Stomach smooth muscle (tissue), 2 donors: ENCODE results near the gene VCX2.
"Not testable (repeated sequence)": the region's sequence is repeated elsewhere in the genome, so short reads cannot be mapped to it uniquely, and the experiment has no call there.

ENCODE experiments used
- H3K27ac ChIP-seq: one replicate; pipeline ENCODE4 v1.7.0; 2013; ENCODE audit warnings: mild to moderate bottlenecking, low read length, inconsistent platforms
- H3K27me3 ChIP-seq, 2 donors: one replicate each; pipeline ENCODE4 v1.7.0; 2013; ENCODE audit warnings: low read length in 2 of 2; ENCODE audit not compliant: insufficient read depth in 2 of 2, control insufficient read depth in 1 of 2
- H3K36me3 ChIP-seq, 2 donors: one replicate each; pipeline ENCODE4 v1.7.0; 2013; ENCODE audit warnings: low read length in 2 of 2; ENCODE audit not compliant: control insufficient read depth in 2 of 2, insufficient read depth in 2 of 2
- H3K4me1 ChIP-seq: one replicate; pipeline ENCODE4 v1.7.0; 2013; ENCODE audit warnings: low read length; ENCODE audit not compliant: control insufficient read depth, insufficient read depth
- H3K4me3 ChIP-seq, 2 donors: one replicate each; pipeline ENCODE4 v1.7.0; 2013; ENCODE audit warnings: low read length in 2 of 2
- H3K9ac ChIP-seq, 2 donors: one replicate each; pipeline ENCODE4 v1.7.0; 2013; ENCODE audit warnings: low read length in 2 of 2, mild to moderate bottlenecking in 1 of 2
- H3K9me3 ChIP-seq, 2 donors: one replicate each; pipeline ENCODE4 v1.7.0; 2013; ENCODE audit warnings: low read length in 2 of 2; ENCODE audit not compliant: control insufficient read depth in 2 of 2
- donor health status: healthy.
- donor health status: Pancreatic carcinoma.

The VCX2 gene

DNA sequence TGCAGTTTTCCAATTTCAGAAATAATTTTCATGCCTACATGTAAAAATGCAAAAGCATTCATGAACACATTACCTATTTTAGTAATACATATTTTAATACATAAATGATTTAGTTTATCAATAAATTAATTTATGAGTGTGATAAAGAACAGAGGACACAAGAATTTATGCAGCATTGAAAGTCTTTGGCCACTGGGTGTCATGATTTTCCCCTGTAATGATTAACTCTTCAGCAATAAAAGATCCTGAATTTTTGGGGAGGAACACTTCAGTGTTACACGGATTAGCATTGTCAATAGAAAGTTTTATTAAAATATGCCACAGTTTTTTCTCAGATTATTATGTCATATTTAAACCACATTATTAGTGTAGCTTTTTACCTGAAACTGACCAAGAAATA is 8.6 kb upstream of the VCX2 start:
- Histone ChIP-seq H3K4me3 (no peak overlapping the region), H3K9ac (no peak overlapping the region), H3K27me3 (no peaks in the 10 kb centered on the region), H3K36me3 (no peaks in the 10 kb centered on the region), H3K9me3 (no peaks in the 10 kb centered on the region), H3K27ac (no peak overlapping the region), H3K4me1 (no peaks in the 10 kb centered on the region)

DNA sequence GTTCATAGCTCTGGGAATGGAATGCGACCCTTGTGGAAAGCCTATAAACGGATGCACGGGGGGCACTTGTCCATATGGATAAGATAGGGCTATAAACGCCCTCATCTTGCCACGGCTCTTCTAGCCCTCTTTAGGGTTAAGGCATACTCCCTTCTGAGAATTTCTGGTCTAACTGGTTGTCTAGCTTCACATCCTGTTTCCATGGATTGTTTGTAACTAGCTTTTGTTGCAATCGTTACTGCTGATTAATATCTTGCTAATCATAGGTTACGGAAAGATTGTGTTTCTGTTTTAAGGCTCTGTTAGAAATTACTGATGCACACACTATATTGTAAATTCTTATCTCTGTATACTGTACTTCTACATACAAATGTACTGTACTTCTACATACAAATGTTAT is 17.1 kb downstream of the VCX2 start:
- H3K9me3 ChIP-seq, H3K9ac ChIP-seq, H3K36me3 ChIP-seq, H3K4me1 ChIP-seq, H3K27ac ChIP-seq, H3K27me3 ChIP-seq, H3K4me3 ChIP-seq: not testable (repeated sequence)

DNA sequence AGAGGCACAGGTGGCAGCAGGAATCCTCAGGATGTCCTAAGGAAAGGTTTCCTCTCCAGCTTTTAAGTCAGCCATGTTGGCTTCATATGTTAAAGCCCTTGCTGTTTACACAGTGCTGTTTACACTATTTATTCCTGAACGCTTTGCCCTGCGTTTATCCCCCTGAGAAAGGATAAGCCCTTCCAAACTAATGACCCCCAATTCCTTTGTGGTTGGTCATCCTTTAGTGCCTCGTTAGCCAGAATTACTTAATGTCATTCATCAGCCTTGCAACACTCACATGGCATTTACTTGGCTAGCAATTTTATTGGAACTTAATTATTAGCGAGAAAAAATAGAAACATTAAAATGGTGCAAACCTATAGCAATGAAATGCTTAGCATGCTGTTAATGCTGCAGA is 23.8 kb downstream of the VCX2 start:
- H3K9me3 ChIP-seq: peaks cover 0 to 5% of the 10 kb centered on the region in 2 donors
- H3K9ac ChIP-seq: no peak overlapping the region
- no peaks in the 10 kb centered on the region for H3K36me3 ChIP-seq
- no peaks in the 10 kb centered on the region for H3K4me1 ChIP-seq
- no peak overlapping the region for H3K4me3 ChIP-seq
- H3K27me3 ChIP-seq: no peaks in the 10 kb centered on the region
- H3K27ac ChIP-seq: no peak overlapping the region

DNA sequence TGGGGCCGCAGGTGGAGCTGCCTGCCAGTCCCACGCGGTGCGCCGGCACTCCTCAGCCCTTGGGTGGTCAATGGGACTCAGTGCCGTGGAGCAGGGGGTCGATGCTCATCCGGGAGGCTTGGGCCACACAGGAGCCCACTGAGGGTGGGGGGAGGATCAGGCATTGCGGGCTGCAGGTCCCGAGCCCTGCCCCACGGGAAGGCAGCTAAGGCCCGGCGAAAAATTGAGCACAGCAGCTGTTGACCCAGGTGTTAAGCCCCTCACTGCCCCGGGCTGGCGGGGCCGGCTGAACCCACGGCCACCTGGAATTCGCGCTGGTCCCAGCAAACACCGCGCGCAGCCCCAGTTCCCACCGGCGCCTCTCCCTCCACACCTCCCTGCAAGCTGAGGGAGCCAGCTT is 26.1 kb downstream of the VCX2 start:
- Histone ChIP-seq H3K4me3 (no peak overlapping the region), H3K4me1 (no peaks in the 10 kb centered on the region), H3K27me3 (no peaks in the 10 kb centered on the region), H3K9me3 (peaks cover 0 to 4% of the 10 kb centered on the region in 2 donors), H3K36me3 (no peaks in the 10 kb centered on the region), H3K27ac (no peak overlapping the region), H3K9ac (no peak overlapping the region)

DNA sequence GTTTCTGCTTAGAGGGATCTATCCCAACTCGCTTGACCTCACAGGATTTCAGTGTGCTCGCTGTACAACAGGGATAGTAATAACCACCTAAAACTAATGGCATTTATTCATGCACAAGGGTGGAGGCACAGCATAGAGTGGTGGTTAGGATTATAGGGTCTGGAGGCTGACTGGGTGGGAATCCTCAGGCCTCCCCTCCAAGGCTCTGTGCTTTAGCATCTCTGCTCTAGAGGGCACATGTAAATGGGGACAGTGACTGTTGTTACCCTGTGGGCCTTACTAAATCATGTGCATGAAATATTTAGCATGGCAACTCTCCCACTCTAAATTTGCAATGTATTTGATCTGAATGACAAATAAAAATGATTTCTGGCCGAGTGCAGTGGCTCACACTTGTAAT is 29.2 kb downstream of the VCX2 start:
- H3K9me3 ChIP-seq: no peaks in the 10 kb centered on the region

DNA sequence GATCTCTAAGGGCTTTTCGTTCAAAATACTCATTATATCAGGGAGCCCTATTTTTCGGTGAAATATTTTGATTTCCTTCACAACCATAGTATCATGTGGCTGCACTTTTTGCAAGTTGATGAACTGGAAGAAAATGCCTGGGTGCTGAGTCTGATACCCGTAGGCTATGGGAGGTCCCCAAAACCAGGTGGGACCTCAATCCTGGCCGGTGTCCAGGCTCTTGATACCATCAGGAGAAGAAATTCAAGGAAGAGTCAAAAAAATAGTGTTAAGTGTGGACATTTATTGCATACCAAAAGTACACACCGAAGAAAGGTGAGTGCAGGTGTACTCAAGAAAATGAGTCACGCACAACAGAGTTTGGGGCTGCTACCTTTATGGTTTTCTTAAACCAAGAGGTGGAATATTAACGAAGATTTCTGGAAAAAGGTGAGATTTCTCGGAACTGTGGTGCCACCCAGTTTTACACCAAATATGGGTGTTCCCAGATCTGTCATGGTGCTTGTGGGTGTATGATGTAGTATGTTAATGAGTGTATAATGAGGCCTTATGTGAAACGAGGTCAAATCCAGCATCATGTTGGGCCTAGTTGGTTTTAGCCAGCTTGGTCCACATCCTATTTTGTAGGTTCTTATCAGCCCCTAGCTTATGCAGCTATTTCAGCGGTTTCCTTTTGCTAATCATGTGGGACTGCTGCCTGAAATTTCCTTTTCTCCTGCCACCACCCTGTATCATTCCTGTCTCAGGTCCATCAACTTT is 29.9 kb downstream of the VCX2 start:
- no peaks in the 10 kb centered on the region for H3K36me3 ChIP-seq
- H3K27me3 ChIP-seq: no peaks in the 10 kb centered on the region
- no peak overlapping the region for H3K27ac ChIP-seq
- no peaks in the 10 kb centered on the region for H3K4me1 ChIP-seq
- H3K9me3 ChIP-seq: no peaks in the 10 kb centered on the region
- H3K4me3 ChIP-seq: no peak overlapping the region
- no peak overlapping the region for H3K9ac ChIP-seq

More for the DNA sequence above, 29.2 kb downstream of the VCX2 start:
- no peak overlapping the region for H3K4me3 ChIP-seq
- H3K27me3 ChIP-seq: no peaks in the 10 kb centered on the region
- H3K36me3 ChIP-seq: no peaks in the 10 kb centered on the region
- no peaks in the 10 kb centered on the region for H3K4me1 ChIP-seq
- H3K27ac ChIP-seq: no peak overlapping the region
- H3K9ac ChIP-seq: no peak overlapping the region

DNA sequence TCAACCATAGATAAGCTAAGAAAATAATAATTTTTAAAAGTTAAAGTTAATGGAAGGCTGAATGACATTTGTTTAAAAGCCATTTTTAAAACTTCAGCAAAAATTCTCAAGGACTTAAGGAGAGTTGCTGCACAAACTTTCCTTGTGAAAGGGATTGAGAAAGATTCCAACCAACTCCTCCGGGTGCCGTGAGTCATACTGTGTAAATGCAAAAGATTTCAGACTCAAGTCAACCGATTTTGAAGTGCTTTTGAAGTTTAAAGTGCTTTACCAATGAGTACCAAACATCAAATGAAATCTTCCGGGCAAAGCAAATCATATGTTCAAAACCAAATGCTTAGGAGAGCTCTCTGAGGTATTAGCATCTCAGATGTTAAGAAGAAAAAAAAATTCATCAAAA is 31.4 kb downstream of the VCX2 start:
- H3K27ac ChIP-seq: no peak overlapping the region
- no peak overlapping the region for H3K4me3 ChIP-seq
- no peak overlapping the region for H3K9ac ChIP-seq
- H3K27me3 ChIP-seq: no peaks in the 10 kb centered on the region
- H3K4me1 ChIP-seq: no peaks in the 10 kb centered on the region
- H3K9me3 ChIP-seq: no peaks in the 10 kb centered on the region
- H3K36me3 ChIP-seq: no peaks in the 10 kb centered on the region

DNA sequence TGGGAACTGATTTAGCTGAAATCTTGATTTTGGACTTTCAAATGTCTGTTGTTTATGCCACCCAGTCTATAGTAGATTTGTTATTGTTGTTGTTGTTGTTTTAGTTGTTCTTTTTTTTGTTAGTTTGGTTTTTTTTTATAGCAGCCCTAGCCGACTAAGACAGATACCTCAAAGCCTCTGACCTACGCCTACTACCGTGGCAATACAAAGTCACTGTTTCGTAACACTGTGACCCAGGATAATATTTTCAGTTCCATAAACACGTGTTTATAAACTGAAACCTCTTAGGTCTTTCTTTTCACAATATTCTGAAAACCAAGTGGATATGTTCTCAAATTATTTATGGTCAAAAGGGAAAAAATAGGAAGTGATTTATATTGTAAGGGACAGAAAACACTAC is 32.8 kb downstream of the VCX2 start:
- Histone ChIP-seq H3K4me1 (no peaks in the 10 kb centered on the region), H3K9me3 (no peaks in the 10 kb centered on the region), H3K27ac (no peak overlapping the region), H3K27me3 (no peaks in the 10 kb centered on the region), H3K36me3 (no peaks in the 10 kb centered on the region), H3K9ac (no peak overlapping the region), H3K4me3 (no peak overlapping the region)

DNA sequence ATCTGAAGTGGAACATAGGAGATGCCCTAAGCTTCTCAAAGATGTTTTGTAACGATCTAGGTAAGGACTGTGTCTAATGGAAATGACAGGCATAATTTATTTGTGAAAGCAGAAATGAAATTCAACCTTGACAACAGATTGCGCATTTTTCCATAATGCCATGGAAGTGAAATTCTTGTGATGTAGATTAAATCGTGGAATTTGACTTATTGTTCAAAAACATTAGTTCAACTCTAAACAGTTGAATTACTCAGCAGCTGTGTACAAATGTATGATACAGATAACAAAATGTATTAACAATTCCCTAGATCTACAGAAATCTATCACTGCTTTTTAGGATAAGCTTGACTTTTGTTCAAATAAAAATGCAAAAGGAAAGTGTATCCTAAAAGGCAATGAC is 44.4 kb downstream of the VCX2 start:
- no peaks in the 10 kb centered on the region for H3K9me3 ChIP-seq
- no peaks in the 10 kb centered on the region for H3K4me1 ChIP-seq
- H3K9ac ChIP-seq: no peak overlapping the region
- no peak overlapping the region for H3K27ac ChIP-seq
- no peak overlapping the region for H3K4me3 ChIP-seq
- H3K36me3 ChIP-seq: no peaks in the 10 kb centered on the region
- no peaks in the 10 kb centered on the region for H3K27me3 ChIP-seq

DNA sequence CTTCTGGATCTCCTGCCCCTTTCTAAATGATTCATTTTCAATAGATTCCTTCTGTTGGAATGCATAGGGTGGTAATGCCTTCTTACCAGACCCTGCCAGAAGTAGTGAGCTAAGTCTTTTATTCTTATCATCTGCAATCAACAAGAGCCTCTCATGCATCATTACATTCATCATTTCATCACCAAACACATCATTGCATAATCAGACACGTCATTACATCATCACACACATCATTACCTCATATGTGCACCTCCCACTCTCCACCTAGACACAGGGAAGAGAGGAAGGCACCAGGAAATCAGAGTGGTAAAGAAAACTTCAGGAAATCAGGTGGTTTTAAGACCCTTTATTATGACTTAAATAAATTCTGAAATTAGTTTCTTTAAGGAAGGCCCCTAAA is 45.0 kb downstream of the VCX2 start:
- Histone ChIP-seq H3K9me3 (no peaks in the 10 kb centered on the region), H3K27me3 (no peaks in the 10 kb centered on the region), H3K4me3 (no peak overlapping the region), H3K27ac (no peak overlapping the region), H3K4me1 (no peaks in the 10 kb centered on the region), H3K36me3 (no peaks in the 10 kb centered on the region), H3K9ac (no peak overlapping the region)

DNA sequence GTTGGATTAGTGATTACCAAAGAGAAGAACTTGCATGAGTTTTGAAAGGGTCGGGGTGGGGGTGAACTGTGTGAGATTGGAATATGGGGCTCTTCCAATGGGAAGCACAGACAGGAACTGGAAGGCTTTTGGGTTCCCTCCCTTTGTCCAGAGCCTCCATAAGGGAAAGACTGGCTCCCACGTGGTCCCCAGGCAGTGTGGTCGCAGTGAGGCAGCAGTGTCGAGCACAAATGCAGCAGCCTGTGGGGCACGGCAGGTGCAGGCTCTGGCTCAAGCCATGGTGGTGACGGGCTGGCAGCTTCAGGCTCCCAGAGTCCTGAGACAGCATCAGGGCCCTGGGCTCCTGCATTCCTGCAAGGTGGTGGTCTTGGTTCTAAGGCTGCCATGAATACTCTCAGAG is 45.5 kb downstream of the VCX2 start:
- H3K9me3 ChIP-seq: no peaks in the 10 kb centered on the region
- H3K4me3 ChIP-seq: no peak overlapping the region
- no peak overlapping the region for H3K27ac ChIP-seq
- no peaks in the 10 kb centered on the region for H3K36me3 ChIP-seq
- no peaks in the 10 kb centered on the region for H3K27me3 ChIP-seq
- H3K4me1 ChIP-seq: no peaks in the 10 kb centered on the region
- H3K9ac ChIP-seq: no peak overlapping the region
